ENCODE measurements around the gene HTD2. TPM values are rescaled to one million over a fixed set of nuclear protein-coding genes. Genes with fewer than 3 reads are reported as not detected.

The HTD2 gene
- total RNA-seq, 4 donors from 2014 or later, result 14.1 to 26.2 (median 21.7) TPM

DNA sequence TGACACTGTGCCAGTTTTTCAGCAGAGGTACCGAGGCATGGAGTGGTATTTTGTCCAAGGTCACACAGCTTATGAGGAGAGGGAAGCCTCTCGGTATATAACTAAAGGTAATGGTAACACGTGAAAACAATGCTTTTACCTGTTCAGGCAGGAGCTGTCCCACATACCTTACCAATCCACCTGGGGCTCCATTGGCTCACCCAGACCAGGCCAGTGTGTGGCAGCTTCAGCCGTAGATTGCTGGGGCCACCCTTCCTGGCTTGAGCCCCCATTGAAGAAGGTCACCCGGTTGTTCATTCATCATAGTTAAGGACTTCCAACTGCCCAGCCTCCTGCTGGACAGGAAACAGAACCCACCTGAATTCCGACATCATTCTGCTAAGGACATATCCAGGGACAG lies 9.5 kb upstream of the HTD2 start:
- DNase-seq, result no peak
- Histone ChIP-seq H3K27ac (no peak overlapping the region), H3K4me3 (no peak overlapping the region), H3K4me1 (peaks cover 0 to 14% of the 10 kb centered on the region in 2 donors), H3K36me3 (no peaks in the 10 kb centered on the region), H3K9me3 (no peaks in the 10 kb centered on the region), H3K27me3 (peaks cover 0 to 4% (median 0%) of the 10 kb centered on the region in 3 donors)
- ATAC-seq, result no peak
- intact Hi-C loops (cut with DNase I; ENCODE audit: low total_unique reads), result no loop called here
- in situ Hi-C loops (cut with MboI; ENCODE audit: low sequenced_read_pairs in 4 of 4), result loop anchor here in 1 of 4 donors (10.0 kb wide), 1 partner anchor 112 kb away; no protein-coding TSS in a partner anchor
- TF ChIP-seq, protein P1, sequence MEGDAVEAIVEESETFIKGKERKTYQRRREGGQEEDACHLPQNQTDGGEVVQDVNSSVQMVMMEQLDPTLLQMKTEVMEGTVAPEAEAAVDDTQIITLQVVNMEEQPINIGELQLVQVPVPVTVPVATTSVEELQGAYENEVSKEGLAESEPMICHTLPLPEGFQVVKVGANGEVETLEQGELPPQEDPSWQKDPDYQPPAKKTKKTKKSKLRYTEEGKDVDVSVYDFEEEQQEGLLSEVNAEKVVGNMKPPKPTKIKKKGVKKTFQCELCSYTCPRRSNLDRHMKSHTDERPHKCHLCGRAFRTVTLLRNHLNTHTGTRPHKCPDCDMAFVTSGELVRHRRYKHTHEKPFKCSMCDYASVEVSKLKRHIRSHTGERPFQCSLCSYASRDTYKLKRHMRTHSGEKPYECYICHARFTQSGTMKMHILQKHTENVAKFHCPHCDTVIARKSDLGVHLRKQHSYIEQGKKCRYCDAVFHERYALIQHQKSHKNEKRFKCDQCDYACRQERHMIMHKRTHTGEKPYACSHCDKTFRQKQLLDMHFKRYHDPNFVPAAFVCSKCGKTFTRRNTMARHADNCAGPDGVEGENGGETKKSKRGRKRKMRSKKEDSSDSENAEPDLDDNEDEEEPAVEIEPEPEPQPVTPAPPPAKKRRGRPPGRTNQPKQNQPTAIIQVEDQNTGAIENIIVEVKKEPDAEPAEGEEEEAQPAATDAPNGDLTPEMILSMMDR (IDR thresholded peaks at IDR 0.05 in 4 of 5, conservative IDR thresholded peaks at IDR 0.05 in 1 of 5), result no peak
- TF ChIP-seq POLR2A (IDR thresholded peaks at IDR 0.05), result no peak

DNA sequence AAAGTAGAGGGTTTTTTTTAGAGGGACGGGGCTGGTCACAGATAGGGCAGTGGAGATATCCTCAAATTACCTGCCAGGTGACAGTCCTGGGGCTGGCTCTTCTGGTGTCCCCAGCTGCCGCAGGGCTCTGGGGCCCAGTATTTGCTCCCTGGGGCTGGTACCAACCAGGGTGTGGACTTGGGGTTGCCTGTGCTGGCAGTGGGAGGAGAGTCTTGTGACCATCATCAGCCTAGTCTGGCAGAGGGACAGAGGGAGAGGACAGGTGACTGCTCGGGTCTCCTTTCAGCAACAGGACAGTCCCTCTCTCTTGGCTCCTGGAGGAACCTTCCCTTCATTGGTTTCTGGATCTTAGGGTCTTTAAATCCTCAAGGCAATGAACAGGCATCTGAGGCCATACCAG lies 8.1 kb upstream of the HTD2 start:
- peak in 1 of 2 donors; percentile 22 for DNase-seq
- no peaks in the 10 kb centered on the region for H3K9me3 ChIP-seq
- H3K4me3 ChIP-seq, result no peak overlapping the region
- H3K27me3 ChIP-seq, result peaks cover 0 to 4% (median 0%) of the 10 kb centered on the region in 3 donors
- in situ Hi-C loops (cut with MboI; ENCODE audit: low sequenced_read_pairs in 4 of 4), result loop anchor here in 1 of 4 donors (10.0 kb wide), 1 partner anchor 113 kb away; no protein-coding TSS in a partner anchor
- peak in 1 of 2 donors; percentile 48 for ATAC-seq
- peaks cover 0 to 14% of the 10 kb centered on the region in 2 donors for H3K4me1 ChIP-seq
- H3K27ac ChIP-seq, result peak overlapping the region in 1 of 4 donors; percentile 45
- TF ChIP-seq, protein P1 (IDR thresholded peaks at IDR 0.05 in 4 of 5, conservative IDR thresholded peaks at IDR 0.05 in 1 of 5), result no peak
- no peak for TF ChIP-seq POLR2A (IDR thresholded peaks at IDR 0.05)
- intact Hi-C loops (cut with DNase I; ENCODE audit: low total_unique reads), result no loop called here
- no peaks in the 10 kb centered on the region for H3K36me3 ChIP-seq

DNA sequence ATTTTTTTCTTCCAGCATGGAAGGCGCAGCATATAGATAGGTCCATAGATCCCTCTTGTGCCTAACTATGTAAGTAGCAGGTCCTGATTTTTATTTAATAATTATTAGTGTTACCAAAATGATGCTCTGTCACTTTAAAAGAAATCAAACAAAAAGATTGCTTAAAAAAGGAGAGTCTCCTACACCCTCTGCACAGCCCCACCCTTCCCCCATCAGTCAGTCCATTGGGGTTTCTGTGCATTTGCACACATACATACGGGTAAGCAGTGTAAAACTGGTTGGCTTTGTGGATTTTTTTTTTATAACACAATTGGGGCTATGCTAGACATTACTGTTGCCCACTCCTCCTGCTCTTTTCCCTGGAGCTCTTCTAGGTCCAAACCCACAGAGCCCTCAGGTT lies 7.2 kb upstream of the HTD2 start:
- H3K4me3 ChIP-seq, result no peak overlapping the region

DNA sequence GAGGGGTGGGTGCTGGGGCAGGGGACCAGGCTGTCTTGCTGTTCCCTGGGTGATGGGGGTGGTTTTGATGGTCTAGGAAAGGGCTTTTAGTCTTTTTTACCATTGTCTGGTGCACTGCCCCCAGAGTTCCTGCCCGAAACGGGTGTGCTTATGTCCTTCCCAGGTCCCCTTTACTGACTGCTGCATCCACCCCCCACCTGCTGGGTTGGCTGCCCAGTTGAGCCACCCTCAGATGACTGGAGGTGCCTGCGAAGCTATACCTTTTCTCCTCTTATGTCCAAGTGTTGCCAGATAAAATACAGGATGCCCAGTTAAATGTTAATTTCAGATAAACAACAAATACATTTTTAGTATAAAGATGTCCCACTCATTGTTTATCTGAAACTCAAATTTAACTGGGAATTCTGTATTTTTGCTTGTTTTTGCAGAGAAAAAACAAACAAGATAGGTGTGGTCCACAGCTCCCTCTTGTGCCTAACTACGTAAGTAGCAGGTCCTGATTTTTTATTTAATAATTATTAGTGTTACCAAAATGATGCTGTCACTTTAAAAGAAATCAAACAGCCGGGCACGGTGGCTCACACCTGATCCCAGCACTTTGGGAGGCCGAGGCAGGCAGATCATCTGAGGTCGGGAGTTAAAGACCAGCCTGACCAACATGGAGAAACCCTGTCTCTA lies 6.3 kb upstream of the HTD2 start:
- no peak for DNase-seq
- Histone ChIP-seq H3K9me3 (no peaks in the 10 kb centered on the region), H3K27me3 (peaks cover 0 to 4% (median 0%) of the 10 kb centered on the region in 3 donors), H3K4me1 (peaks cover 0 to 14% of the 10 kb centered on the region in 2 donors), H3K36me3 (no peaks in the 10 kb centered on the region), H3K4me3 (no peak overlapping the region), H3K27ac (no peak overlapping the region)
- in situ Hi-C loops (cut with MboI; ENCODE audit: low sequenced_read_pairs in 4 of 4) (loop anchor here (5.0 to 10.0 kb wide), 4 partner anchors 65 to 195 kb away; partner anchors contain the start of genes ABHD6 (in 1 of the 4) and KCTD6 (in 1 of the 4)), intact Hi-C loops (cut with DNase I; ENCODE audit: low total_unique reads) (loop anchor here (2.0 kb wide), 1 partner anchor 113 kb away; no protein-coding TSS in a partner anchor)
- ATAC-seq, result no peak
- no peak for TF ChIP-seq POLR2A (IDR thresholded peaks at IDR 0.05)
- TF ChIP-seq, protein P1 (IDR thresholded peaks at IDR 0.05 in 4 of 5, conservative IDR thresholded peaks at IDR 0.05 in 1 of 5), result peak; percentile 30 to 59 (median 44)

More for the DNA sequence above, 7.2 kb upstream of the HTD2 start:
- Histone ChIP-seq H3K4me1 (peaks cover 0 to 14% of the 10 kb centered on the region in 2 donors), H3K27me3 (peaks cover 0 to 4% (median 0%) of the 10 kb centered on the region in 3 donors), H3K27ac (no peak overlapping the region), H3K9me3 (no peaks in the 10 kb centered on the region), H3K36me3 (no peaks in the 10 kb centered on the region)
- ATAC-seq (no peak), DNase-seq (no peak)
- intact Hi-C loops (cut with DNase I; ENCODE audit: low total_unique reads), result no loop called here
- in situ Hi-C loops (cut with MboI; ENCODE audit: low sequenced_read_pairs in 4 of 4), result loop anchor here in 1 of 4 donors (10.0 kb wide), 1 partner anchor 114 kb away; no protein-coding TSS in a partner anchor
- TF ChIP-seq, protein P1 (IDR thresholded peaks at IDR 0.05 in 4 of 5, conservative IDR thresholded peaks at IDR 0.05 in 1 of 5), result no peak
- TF ChIP-seq POLR2A (IDR thresholded peaks at IDR 0.05), result no peak

Data from gastrocnemius medialis (tissue), 4 donors.